DMS79 (cell line): Measurements from ENCODE around the gene SGMS1.
"Not testable (repeated sequence)": the region's sequence is repeated elsewhere in the genome, so short reads cannot be mapped to it uniquely, and the experiment has no call there.

Experiments
- DNase-seq: peaks from one replicate; lab custom pipeline; 2025; lab: John Stamatoyannopoulos, UW

Gene SGMS1

GRCh38 chr10:50580262-50580891, 43.4 kb downstream of the SGMS1 start:
- DNase-seq, result no peak

- DNase-seq, result no peak
Measured at GRCh38 chr10:50579491-50580261, 44.1 kb downstream of the SGMS1 start.

GRCh38 chr10:50578949-50579348, 44.8 kb downstream of the SGMS1 start:
- DNase-seq, result no peak

- no peak for DNase-seq
Measured at GRCh38 chr10:50577681-50578350, 45.9 kb downstream of the SGMS1 start.

- DNase-seq, result no peak
Measured at GRCh38 chr10:50577010-50577409, 46.7 kb downstream of the SGMS1 start.

- DNase-seq, result no peak
Measured at GRCh38 chr10:50576245-50576815, 47.4 kb downstream of the SGMS1 start.

- DNase-seq, result no peak
Measured at GRCh38 chr10:50575477-50576244, 48.1 kb downstream of the SGMS1 start.

- DNase-seq, result no peak
Measured at GRCh38 chr10:50574931-50575330, 48.8 kb downstream of the SGMS1 start.

GRCh38 chr10:50574305-50574704, 49.5 kb downstream of the SGMS1 start:
- no peak for DNase-seq

GRCh38 chr10:50572017-50572491, 51.7 kb downstream of the SGMS1 start:
- no peak for DNase-seq

- DNase-seq, result not testable (repeated sequence)
Measured at GRCh38 chr10:50568750-50569149, 55.0 kb downstream of the SGMS1 start.

- DNase-seq, result no peak
Measured at GRCh38 chr10:50567384-50567783, 56.4 kb downstream of the SGMS1 start.

- no peak for DNase-seq
Measured at GRCh38 chr10:50566150-50566549, 57.6 kb downstream of the SGMS1 start.

GRCh38 chr10:50565301-50566083, 58.3 kb downstream of the SGMS1 start:
- no peak for DNase-seq

- DNase-seq, result no peak
Measured at GRCh38 chr10:50563906-50564305, 59.9 kb downstream of the SGMS1 start.

GRCh38 chr10:50561816-50562215, 61.9 kb downstream of the SGMS1 start:
- DNase-seq, result no peak

GRCh38 chr10:50561266-50561665, 62.5 kb downstream of the SGMS1 start:
- no peak for DNase-seq

- DNase-seq, result no peak
Measured at GRCh38 chr10:50560370-50560769, 63.4 kb downstream of the SGMS1 start.

GRCh38 chr10:50558371-50558770, 65.4 kb downstream of the SGMS1 start:
- DNase-seq, result no peak

GRCh38 chr10:50557130-50557682, 66.5 kb downstream of the SGMS1 start:
- DNase-seq, result no peak
